CD8-positive, alpha-beta memory T cell (primary cell): ENCODE measurements around the gene EHD1. TPM values are rescaled to one million over a fixed set of nuclear protein-coding genes. Genes with fewer than 3 reads are reported as not detected.

Experiments used
- CTCF ChIA-PET: fragments of 350-600 bp; sonication (Branson Sonifier 250); formaldehyde crosslinking; loops from one replicate; lab custom pipeline; 2021; ENCODE audit warnings: antibody characterized with exemption; lab: Charles Lee
- POLR2A ChIA-PET: fragments of 350-600 bp; sonication (Branson Sonifier 250); formaldehyde crosslinking; loops from one replicate; lab custom pipeline; 2021; ENCODE audit warnings: antibody characterized with exemption; lab: Charles Lee
- DNase-seq, 5 donors: peaks; one replicate each; pipeline versions ENCODE4 v3.0.0 to v3.0.0-alpha.2; 2020 to 2022; ENCODE audit warnings: mixed read lengths in 1 of 5
- H3K27ac ChIP-seq: one replicate; pipeline ENCODE4 v1.7.0; 2013; ENCODE audit warnings: low read depth, mild to moderate bottlenecking, low read length, moderate library complexity
- H3K27me3 ChIP-seq: 2 replicates; pipeline ENCODE4 v1.7.0; 2013; ENCODE audit warnings: low read length, mild to moderate bottlenecking; ENCODE audit not compliant: insufficient read depth, poor library complexity, severe bottlenecking
- H3K36me3 ChIP-seq: 2 replicates; pipeline ENCODE4 v1.7.0; 2013; ENCODE audit warnings: mild to moderate bottlenecking, low read length, moderate library complexity; ENCODE audit not compliant: insufficient read depth
- H3K4me1 ChIP-seq: 2 replicates; pipeline ENCODE4 v1.7.0; 2013; ENCODE audit warnings: mild to moderate bottlenecking, low read length, moderate library complexity; ENCODE audit not compliant: insufficient read depth
- H3K4me3 ChIP-seq: 2 replicates; pipeline ENCODE4 v1.7.0; 2013; ENCODE audit warnings: mild to moderate bottlenecking, low read length
- H3K9me3 ChIP-seq: 2 replicates; pipeline ENCODE4 v1.7.0; 2013; ENCODE audit warnings: mild to moderate bottlenecking, low read length
- H3K27ac Mint-ChIP-seq, 8 donors: one replicate each; pipeline ENCODE4 v1.8.0; 2020 to 2021; ENCODE audit warnings: mixed read lengths in 8 of 8, mild to moderate bottlenecking in 6 of 8, inconsistent platforms in 3 of 8, moderate library complexity in 3 of 8
- H3K27me3 Mint-ChIP-seq, 2 donors: one replicate each; pipeline ENCODE4 v1.8.0; 2020 to 2021; ENCODE audit warnings: mixed read lengths in 2 of 2, mild to moderate bottlenecking in 1 of 2, moderate library complexity in 1 of 2
- H3K36me3 Mint-ChIP-seq, 3 donors: one replicate each; pipeline ENCODE4 v1.8.0; 2020 to 2021; ENCODE audit warnings: mixed read lengths in 3 of 3, inconsistent platforms in 1 of 3, mild to moderate bottlenecking in 1 of 3
- H3K4me1 Mint-ChIP-seq, 3 donors: one replicate each; pipeline ENCODE4 v1.8.0; 2020 to 2021; ENCODE audit warnings: mixed read lengths in 3 of 3, inconsistent platforms in 1 of 3, mild to moderate bottlenecking in 1 of 3
- H3K4me3 Mint-ChIP-seq, 7 donors: one replicate each; pipeline ENCODE4 v1.8.0; 2020 to 2021; ENCODE audit warnings: mixed read lengths in 7 of 7, mild to moderate bottlenecking in 6 of 7, moderate library complexity in 4 of 7, inconsistent platforms in 2 of 7
- H3K9me3 Mint-ChIP-seq, 5 donors: one replicate each; pipeline ENCODE4 v1.8.0; 2020 to 2022; ENCODE audit warnings: mixed read lengths in 5 of 5, mild to moderate bottlenecking in 3 of 5, moderate library complexity in 2 of 5, inconsistent platforms in 1 of 5
- polyA plus RNA-seq: library from polyadenylated mRNA; unstranded; fragments of 300-500 nt; fragmentation: Illumina TruSeq; gene quantifications from one replicate; pipeline ENCODE4 v1.2.3, GENCODE V29; 2021
- total RNA-seq, 2 experiments: library from RNA; stranded (reverse); gene quantifications; one replicate each; pipeline ENCODE4 v1.2.3, GENCODE V29; 2021

Gene EHD1
- total and polyA plus RNA-seq, 3 experiments from 2014 or later: 102 to 258 (median 110) TPM

- Histone ChIP-seq H3K4me3 (no peak overlapping the region), H3K27me3 (no peaks in the 10 kb centered on the region), H3K36me3 (no peaks in the 10 kb centered on the region), H3K4me1 (peaks cover 31% of the 10 kb centered on the region), H3K9me3 (no peaks in the 10 kb centered on the region), H3K27ac (no peak overlapping the region)
- POLR2A ChIA-PET: no interaction called here
- H3K9me3 Mint-ChIP-seq: no peaks in the 10 kb centered on the region
- no peaks in the 10 kb centered on the region for H3K27me3 Mint-ChIP-seq
- peak overlapping the region in 1 of 7 donors; percentile 30 for H3K4me3 Mint-ChIP-seq
- H3K36me3 Mint-ChIP-seq: peaks cover 0 to 9% (median 0%) of the 10 kb centered on the region in 3 donors
- CTCF ChIA-PET: no interaction called here
- no peak overlapping the region for H3K27ac Mint-ChIP-seq
- peaks cover 21 to 36% (median 22%) of the 10 kb centered on the region in 3 donors for H3K4me1 Mint-ChIP-seq
- DNase-seq: no peak
Measured at GRCh38 chr11:64921384-64921783, 43.0 kb upstream of the EHD1 start.

- Histone ChIP-seq H3K27me3 (no peaks in the 10 kb centered on the region), H3K4me1 (peaks cover 37% of the 10 kb centered on the region), H3K9me3 (no peaks in the 10 kb centered on the region), H3K4me3 (no peak overlapping the region), H3K27ac (no peak overlapping the region), H3K36me3 (no peaks in the 10 kb centered on the region)
- H3K4me1 Mint-ChIP-seq: peaks cover 28 to 46% (median 28%) of the 10 kb centered on the region in 3 donors
- H3K27ac Mint-ChIP-seq: no peak overlapping the region
- H3K36me3 Mint-ChIP-seq: peaks cover 0 to 13% (median 0%) of the 10 kb centered on the region in 3 donors
- H3K4me3 Mint-ChIP-seq: no peak overlapping the region
- DNase-seq: peak in 1 of 5 donors; percentile 47
- H3K27me3 Mint-ChIP-seq: no peaks in the 10 kb centered on the region
- ChIA-PET CTCF (no interaction called here), POLR2A (no interaction called here)
- no peaks in the 10 kb centered on the region for H3K9me3 Mint-ChIP-seq
Measured at GRCh38 chr11:64920124-64920523, 41.7 kb upstream of the EHD1 start.

GRCh38 chr11:64919627-64920026 lies 41.2 kb upstream of the EHD1 start:
- Histone ChIP-seq H3K4me3 (no peak overlapping the region), H3K4me1 (peaks cover 37% of the 10 kb centered on the region), H3K27me3 (no peaks in the 10 kb centered on the region), H3K9me3 (no peaks in the 10 kb centered on the region), H3K36me3 (no peaks in the 10 kb centered on the region), H3K27ac (no peak overlapping the region)
- ChIA-PET CTCF (no interaction called here), POLR2A (no interaction called here)
- Mint-ChIP-seq H3K4me1 (peaks cover 28 to 47% (median 29%) of the 10 kb centered on the region in 3 donors), H3K4me3 (peak overlapping the region in 1 of 7 donors; percentile 10), H3K27ac (no peak overlapping the region), H3K9me3 (no peaks in the 10 kb centered on the region), H3K36me3 (peaks cover 0 to 15% (median 0%) of the 10 kb centered on the region in 3 donors), H3K27me3 (no peaks in the 10 kb centered on the region)
- DNase-seq: peak in 1 of 5 donors; percentile 9

DNA sequence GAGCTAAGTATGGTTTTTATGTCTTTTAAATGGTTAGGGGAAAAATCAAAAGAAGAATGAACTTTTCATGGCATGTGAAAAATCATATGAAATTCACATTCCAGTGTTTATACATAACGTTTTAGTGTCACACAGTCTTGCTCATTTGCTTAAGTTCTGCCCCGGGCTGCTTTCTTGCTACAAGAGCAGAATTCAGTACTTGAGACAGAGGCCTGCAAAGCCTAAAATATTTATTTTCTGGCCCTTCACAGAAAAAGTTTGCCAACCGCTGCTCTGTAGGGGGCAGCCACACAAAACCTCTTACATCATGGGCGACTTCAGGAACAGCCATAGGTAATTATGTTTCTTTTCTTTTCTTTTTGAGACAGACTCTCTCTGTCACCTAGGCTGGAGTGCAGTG lies 39.6 kb upstream of the EHD1 start:
- ChIA-PET POLR2A (no interaction called here), CTCF (interaction anchor here (1.1 to 1.5 kb wide), 2 partner anchors 67 to 70 kb away, joined by 3 to 4 read pairs; no protein-coding TSS in a partner anchor)
- peaks cover 7% of the 10 kb centered on the region for H3K36me3 ChIP-seq
- peak overlapping the region; percentile 66 for H3K27ac ChIP-seq
- peak overlapping the region; percentile 81 to 97 (median 95) for H3K4me3 Mint-ChIP-seq
- no peaks in the 10 kb centered on the region for H3K27me3 ChIP-seq
- H3K4me1 ChIP-seq: peaks cover 24% of the 10 kb centered on the region
- no peaks in the 10 kb centered on the region for H3K9me3 Mint-ChIP-seq
- H3K9me3 ChIP-seq: no peaks in the 10 kb centered on the region
- H3K4me3 ChIP-seq: peak overlapping the region; percentile 37
- peaks cover 24 to 39% (median 24%) of the 10 kb centered on the region in 3 donors for H3K4me1 Mint-ChIP-seq
- peak overlapping the region in 7 of 8 donors; percentile 76 to 99 (median 97) for H3K27ac Mint-ChIP-seq
- peaks cover 0 to 27% (median 0%) of the 10 kb centered on the region in 3 donors for H3K36me3 Mint-ChIP-seq
- DNase-seq: no peak
- H3K27me3 Mint-ChIP-seq: no peaks in the 10 kb centered on the region

DNA sequence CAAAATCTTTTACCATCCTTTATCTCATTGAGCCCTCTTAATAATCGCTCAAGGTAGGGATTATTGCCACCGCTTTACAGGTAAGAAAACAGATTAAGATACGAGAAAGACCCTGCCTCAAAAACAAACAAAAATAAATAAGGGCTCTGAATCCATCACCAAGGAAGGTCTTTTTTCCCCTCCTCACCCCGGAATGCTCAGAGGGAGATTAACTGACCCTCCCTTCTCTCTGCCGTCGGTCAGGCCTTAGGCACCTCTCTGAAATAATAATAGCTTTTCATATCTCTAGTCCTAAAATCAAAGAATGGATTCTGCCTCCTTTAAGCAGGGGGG lies 39.2 kb upstream of the EHD1 start:
- ChIA-PET CTCF (interaction anchor here (1.1 to 1.5 kb wide), 2 partner anchors 67 to 70 kb away, joined by 3 to 4 read pairs; no protein-coding TSS in a partner anchor), POLR2A (no interaction called here)
- peak overlapping the region; percentile 76 to 99 (median 97) for H3K27ac Mint-ChIP-seq

GRCh38 chr11:64916775-64917662 lies 38.6 kb upstream of the EHD1 start, which contains the start of gene ATG2A:
Gene ATG2A, minus strand, starts transcription at chr11:64917209. Its CDS starts 74 bp downstream, at chr11:64917135.
- ChIA-PET POLR2A (no interaction called here), CTCF (interaction anchor here (1.1 to 1.5 kb wide), 4 partner anchors 29 to 69 kb away, joined by 3 to 4 read pairs (median 4); no protein-coding TSS in a partner anchor)
- peaks cover 24 to 39% (median 24%) of the 10 kb centered on the region in 3 donors for H3K4me1 Mint-ChIP-seq
- peak; percentile 97 to 99 (median 98) for DNase-seq
- H3K4me1 ChIP-seq: peaks cover 24% of the 10 kb centered on the region
- H3K27ac Mint-ChIP-seq: peak within 1 kb of the TSS; percentile 76 to 99 (median 97)
- no peaks in the 10 kb centered on the region for H3K9me3 ChIP-seq
- H3K4me3 ChIP-seq: peak within 1 kb of the TSS; percentile 94
- H3K36me3 ChIP-seq: peaks cover 8% of the 10 kb centered on the region
- peak within 1 kb of the TSS; percentile 81 to 97 (median 95) for H3K4me3 Mint-ChIP-seq
- H3K27me3 Mint-ChIP-seq: no peaks in the 10 kb centered on the region
- H3K27ac ChIP-seq: peak within 1 kb of the TSS; percentile 96
- H3K27me3 ChIP-seq: no peaks in the 10 kb centered on the region
- H3K9me3 Mint-ChIP-seq: no peaks in the 10 kb centered on the region
- peaks cover 0 to 37% (median 0%) of the 10 kb centered on the region in 3 donors for H3K36me3 Mint-ChIP-seq

More for the DNA sequence above, 39.2 kb upstream of the EHD1 start:
- Mint-ChIP-seq H3K36me3 (peaks cover 0 to 31% (median 0%) of the 10 kb centered on the region in 3 donors), H3K4me1 (peaks cover 24 to 39% (median 24%) of the 10 kb centered on the region in 3 donors), H3K27me3 (no peaks in the 10 kb centered on the region), H3K9me3 (no peaks in the 10 kb centered on the region), H3K4me3 (peak overlapping the region; percentile 81 to 97 (median 95))
- Histone ChIP-seq H3K4me3 (peak overlapping the region; percentile 37), H3K27me3 (no peaks in the 10 kb centered on the region), H3K36me3 (peaks cover 7% of the 10 kb centered on the region), H3K4me1 (peaks cover 24% of the 10 kb centered on the region), H3K9me3 (no peaks in the 10 kb centered on the region), H3K27ac (peak overlapping the region; percentile 66)
- no peak for DNase-seq

DNA sequence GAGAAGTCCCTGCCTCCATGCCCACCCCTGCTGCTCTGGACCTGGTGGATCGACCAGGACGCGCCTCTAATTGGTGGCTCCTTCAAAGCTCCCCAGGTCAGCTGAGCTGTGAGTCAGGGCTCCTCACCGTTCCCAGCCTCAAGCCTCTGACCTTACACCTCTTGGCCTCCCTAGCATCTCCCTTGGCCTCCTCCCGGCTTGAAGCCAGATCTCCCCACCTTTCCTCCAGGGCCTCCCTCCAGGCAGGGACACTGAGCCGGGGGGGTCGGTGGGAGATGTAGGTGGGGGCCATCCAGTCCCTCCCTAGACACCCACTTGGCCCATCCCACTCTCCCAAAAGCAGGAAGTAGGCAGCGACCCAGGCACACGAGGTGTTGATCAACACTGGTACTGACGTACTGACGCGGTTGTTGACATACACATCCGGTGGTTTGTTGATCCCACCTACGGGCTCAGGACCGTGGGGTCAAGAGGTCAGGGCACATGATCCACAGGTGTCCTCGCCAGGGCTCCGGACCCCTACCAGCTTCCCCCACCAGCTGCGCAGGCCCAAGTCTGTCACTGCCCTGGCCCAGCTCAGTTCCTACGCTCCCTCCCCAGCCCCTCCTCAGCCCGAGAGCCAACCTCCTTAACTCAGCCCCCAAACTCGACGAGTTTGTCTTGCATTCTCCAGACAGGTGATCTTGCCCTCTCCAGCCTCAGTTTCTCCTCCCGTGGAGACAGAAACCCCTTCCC lies 37.8 kb upstream of the EHD1 start:
- peaks cover 16% of the 10 kb centered on the region for H3K36me3 ChIP-seq
- peak overlapping the region; percentile 96 for H3K27ac ChIP-seq
- Mint-ChIP-seq H3K4me3 (peak overlapping the region; percentile 81 to 97 (median 95)), H3K27ac (peak overlapping the region; percentile 76 to 99 (median 97)), H3K4me1 (peaks cover 24 to 39% (median 24%) of the 10 kb centered on the region in 3 donors), H3K36me3 (peaks cover 0 to 45% (median 0%) of the 10 kb centered on the region in 3 donors), H3K27me3 (no peaks in the 10 kb centered on the region), H3K9me3 (no peaks in the 10 kb centered on the region)
- peak overlapping the region; percentile 94 for H3K4me3 ChIP-seq
- peak; percentile 30 to 70 (median 55) for DNase-seq
- no peaks in the 10 kb centered on the region for H3K27me3 ChIP-seq
- POLR2A ChIA-PET: interaction anchor here (0.9 to 1.6 kb wide), 3 partner anchors 8 to 137 kb away, joined by 3 to 8 read pairs (median 3); partner anchors contain the start of genes ARL2, PPP2R5B and SF1
- CTCF ChIA-PET: interaction anchor here (1.3 to 1.5 kb wide), 2 partner anchors 28 to 47 kb away, joined by 4 read pairs; no protein-coding TSS in a partner anchor
- no peaks in the 10 kb centered on the region for H3K9me3 ChIP-seq
- peaks cover 24% of the 10 kb centered on the region for H3K4me1 ChIP-seq
